ENCODE data around the gene SLC16A13. TPM values are rescaled to one million over a fixed set of nuclear protein-coding genes. Genes with fewer than 3 reads are reported as not detected.
A peak's percentile ranks its signal among the peaks of the same experiment; 100 is the strongest.
"Not testable (repeated sequence)": the region's sequence is repeated elsewhere in the genome, so short reads cannot be mapped to it uniquely, and the experiment has no call there.

SLC16A13 gene
- total RNA-seq, 1 experiment from 2014 or later = 0.34 TPM

DNA sequence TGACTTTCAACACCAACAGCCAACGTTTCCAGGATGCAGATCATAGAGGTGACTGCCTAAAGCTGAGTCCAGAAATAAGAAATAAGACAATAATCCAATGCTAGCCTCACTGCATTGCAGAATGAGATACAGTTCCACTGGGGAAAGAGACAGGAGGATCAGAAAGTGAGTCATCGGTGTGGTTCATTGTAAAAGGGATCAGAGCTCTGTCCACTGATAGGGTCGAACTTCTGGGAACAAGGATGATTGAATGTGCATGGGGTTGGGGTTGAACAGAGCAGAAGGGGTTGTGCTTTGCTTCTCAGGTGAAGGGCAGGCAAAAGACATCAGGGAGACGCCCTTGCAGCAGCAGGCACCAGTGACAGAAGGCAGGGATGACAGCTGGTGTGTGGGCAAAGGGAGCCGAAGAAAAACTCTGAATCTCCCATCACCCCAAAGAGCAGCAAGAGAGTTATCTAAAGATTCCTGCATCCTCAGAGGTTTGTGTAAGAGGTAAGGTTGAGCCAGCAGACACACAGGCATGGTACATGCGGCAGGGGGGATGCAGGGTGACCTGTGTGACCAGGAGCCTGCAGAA, 27.8 kb downstream of the SLC16A13 start:
- no peak for DNase-seq (ENCODE audit: low read depth)

DNA sequence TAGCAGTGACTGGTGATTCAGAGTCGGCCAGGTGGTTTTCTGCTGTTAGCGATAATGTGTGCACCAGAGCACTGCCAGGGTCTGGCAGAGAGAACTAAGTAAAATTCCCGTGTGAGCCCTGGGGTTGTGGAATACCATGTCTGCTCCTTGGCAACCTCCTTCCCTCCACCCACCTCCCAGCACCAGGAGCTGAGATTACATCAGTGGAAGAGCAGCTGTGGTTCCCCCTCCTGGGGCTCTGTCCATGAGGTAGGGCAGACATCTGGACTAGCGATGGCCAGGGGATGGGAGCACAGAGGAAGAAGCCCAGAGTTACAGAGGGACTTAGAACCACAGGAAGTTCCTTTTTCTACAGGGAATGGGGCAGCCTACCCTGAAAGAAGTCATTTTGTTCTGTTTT, 28.4 kb downstream of the SLC16A13 start:
- peak; percentile 70 for DNase-seq (ENCODE audit: low read depth)

- no peak for DNase-seq (ENCODE audit: low read depth)
Measured at GRCh38 chr17:7067198-7067597, 31.4 kb downstream of the SLC16A13 start.

GRCh38 chr17:7068268-7068667, 32.5 kb downstream of the SLC16A13 start:
- DNase-seq (ENCODE audit: low read depth) = no peak

- no peak for DNase-seq (ENCODE audit: low read depth)
Measured at GRCh38 chr17:7070712-7071111, 34.9 kb downstream of the SLC16A13 start.

DNA sequence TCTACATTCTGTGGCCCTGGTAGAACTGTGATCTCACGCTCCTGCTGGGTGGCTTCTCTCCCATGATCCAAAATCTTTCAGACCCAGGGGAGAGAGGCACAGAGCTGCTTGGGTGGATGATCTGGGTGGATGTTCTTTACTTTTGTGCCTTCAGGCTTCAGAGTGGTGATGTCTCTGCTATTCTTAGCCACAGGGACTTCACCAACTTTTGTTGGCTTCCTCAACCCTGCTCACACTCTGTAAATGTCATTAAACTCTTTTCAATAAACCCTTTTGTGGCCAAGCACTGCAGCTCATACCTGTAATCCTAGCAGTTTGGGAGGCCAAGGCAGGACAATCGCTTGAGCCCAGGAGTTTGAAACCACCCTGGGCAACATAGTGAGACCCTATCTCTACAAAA, 36.6 kb downstream of the SLC16A13 start:
- no peak for DNase-seq (ENCODE audit: low read depth)

DNA sequence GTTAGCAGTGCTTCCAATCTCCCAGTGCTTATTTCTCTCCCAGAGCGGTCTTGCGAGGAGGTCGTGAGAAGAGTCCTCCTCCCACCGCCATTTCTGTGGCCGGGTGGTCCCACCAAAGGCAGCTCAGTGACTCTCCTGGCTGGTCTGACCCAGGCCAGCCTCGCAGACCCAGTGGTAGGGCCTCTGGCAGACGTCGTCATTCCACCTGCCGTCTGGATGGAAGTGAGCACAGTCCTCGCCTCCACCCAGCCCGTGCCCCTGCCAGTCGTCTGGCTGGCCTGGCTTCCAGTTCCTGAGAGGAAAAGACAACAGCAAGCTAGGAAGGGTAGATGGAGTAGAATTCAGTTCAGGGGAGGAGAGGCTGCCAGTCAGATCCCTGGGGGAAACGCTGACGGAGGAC, 39.1 kb downstream of the SLC16A13 start:
- no peak for DNase-seq (ENCODE audit: low read depth)

- no peak for DNase-seq (ENCODE audit: low read depth)
Measured at GRCh38 chr17:7077911-7078546, 42.2 kb downstream of the SLC16A13 start.

DNA sequence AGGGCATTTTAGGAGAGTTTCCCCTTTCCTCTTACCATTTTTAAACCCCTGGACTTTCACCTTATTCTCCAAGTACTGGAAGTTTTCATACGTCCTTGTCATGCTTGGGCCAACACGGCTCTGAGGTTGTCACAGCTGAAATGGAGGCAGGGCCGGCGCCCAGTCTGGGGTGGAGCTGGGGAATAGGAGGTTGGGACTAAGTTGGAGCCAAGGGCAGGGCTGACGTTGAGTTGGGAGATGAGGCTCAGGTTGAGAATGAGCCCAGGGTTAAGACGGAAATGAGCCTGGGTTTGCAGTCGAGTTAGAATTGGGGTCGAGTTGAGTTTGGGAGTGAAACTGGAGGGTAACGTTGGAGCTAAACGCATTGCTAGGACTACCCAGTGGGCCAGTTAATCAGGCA, 42.9 kb downstream of the SLC16A13 start:
- no peak for DNase-seq (ENCODE audit: low read depth)

DNA sequence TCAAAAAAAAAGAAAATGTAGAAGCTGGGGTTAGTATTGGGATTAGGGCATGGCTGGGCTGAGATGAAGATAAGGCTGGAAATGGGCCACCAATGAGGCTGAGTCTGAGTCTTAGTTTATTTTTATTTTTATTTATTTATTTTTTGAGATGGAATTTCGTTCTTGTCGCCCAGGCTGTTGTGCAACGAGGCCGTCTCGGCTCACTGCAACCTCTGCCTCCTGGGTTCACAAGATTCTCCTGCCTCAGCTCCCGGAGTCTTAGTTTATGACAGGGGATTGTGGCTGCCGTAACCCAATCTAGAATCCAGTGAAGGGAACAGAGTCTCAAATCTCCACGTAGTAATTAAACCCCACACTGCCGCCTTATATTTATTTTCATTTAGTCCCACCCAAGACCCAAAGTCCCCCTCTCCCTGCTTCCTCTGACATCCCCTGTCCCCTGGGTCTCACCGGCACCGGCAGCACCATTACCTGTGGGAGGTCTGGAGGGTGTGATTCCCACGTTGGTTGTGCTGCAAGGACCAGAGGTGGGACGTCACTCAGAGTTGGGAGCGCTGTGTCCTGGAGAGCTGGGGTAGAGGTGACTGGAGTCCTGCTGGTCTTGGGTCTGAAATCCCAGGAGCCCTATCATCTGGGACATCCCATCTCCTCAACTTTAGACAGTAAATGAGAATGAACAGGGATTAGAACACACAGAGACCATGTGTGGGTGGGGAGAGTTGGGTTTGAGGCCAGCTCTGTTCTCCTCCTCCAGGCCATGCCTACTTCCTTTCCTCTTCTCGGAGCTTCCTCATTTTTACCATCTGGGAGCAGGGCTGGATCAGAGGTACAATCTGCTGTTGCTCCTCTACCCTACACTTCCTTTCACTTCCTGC, 44.0 kb downstream of the SLC16A13 start, which contains the start of gene CLEC10A:
Gene CLEC10A (minus strand): TSS at position 671 of the 875 bp plus-strand sequence. CDS start 1,439 bp downstream, outside the sequence.
- DNase-seq (ENCODE audit: low read depth) = no peak

DNA sequence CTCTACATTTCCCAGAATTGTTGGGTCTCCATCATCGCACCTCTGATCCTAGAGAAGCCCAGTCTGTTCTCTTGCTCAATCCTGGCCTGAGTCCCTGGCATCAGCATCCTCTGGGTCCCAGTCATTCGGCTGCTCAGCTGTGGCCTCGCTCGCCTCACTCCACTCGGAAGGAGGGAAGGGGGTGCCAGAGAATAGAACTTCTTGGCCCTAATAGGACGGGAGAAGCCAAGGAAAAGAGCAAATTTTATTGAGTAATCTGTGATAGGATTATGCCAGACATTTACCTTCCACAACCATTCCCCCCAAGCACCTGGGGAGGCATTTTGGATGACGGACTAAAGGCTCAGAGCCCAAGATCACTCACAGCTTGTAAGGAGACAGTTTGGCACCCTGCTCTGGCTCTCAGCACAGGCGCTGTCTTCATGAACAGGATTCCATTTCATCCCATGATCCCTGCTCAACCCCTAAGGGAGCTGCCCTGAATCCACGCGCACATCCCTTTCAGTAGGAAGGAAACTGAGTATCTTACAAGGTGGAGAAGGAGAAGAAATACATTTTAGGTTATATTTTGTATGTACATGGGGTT, 44.7 kb downstream of the SLC16A13 start:
- DNase-seq (ENCODE audit: low read depth) = no peak

GRCh38 chr17:7081341-7082062, 45.7 kb downstream of the SLC16A13 start:
- no peak for DNase-seq (ENCODE audit: low read depth)

- peak; percentile 67 for DNase-seq (ENCODE audit: low read depth)
Measured at GRCh38 chr17:7083592-7083991, 47.8 kb downstream of the SLC16A13 start.

DNA sequence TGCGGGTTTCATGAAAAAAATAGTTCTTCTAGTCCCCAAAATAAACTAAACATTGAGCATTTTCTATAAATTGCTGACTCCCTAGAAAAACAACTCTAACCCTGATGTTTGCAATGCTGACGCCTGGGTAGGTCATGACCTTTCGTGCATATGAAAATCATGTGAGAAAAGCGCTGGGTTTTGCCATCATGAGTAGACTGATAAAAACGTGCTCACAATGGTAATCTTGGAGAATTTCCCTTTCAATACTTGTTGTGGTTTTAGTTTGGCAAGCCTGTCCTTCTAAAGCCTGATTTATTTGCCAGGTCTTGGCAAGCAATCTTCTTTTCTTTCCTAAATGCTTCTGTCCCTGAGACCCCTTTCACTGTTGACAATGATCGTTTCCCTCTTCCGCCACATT, 48.3 kb downstream of the SLC16A13 start:
- no peak for DNase-seq (ENCODE audit: low read depth)

DNA sequence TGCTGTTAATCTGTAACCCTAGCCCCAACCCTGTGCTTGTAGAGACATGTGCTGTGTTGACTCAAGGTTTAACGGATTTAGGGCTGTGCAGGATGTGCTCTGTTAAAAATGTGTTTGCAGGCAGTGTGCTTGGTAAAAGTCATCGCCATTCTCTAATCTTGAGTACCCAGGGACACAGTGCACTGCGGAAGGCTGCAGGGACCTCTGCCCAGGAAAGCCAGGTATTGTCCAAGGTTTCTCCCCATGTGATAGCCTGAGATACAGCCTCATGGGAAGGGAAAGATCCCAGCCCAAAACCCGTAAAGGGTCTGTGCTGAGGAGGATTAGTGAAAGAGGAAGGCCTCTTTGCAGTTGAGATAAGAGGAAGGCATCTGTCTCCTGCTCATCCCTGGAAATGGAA, 52.6 kb downstream of the SLC16A13 start:
- not testable (repeated sequence) for DNase-seq (ENCODE audit: low read depth)

DNA sequence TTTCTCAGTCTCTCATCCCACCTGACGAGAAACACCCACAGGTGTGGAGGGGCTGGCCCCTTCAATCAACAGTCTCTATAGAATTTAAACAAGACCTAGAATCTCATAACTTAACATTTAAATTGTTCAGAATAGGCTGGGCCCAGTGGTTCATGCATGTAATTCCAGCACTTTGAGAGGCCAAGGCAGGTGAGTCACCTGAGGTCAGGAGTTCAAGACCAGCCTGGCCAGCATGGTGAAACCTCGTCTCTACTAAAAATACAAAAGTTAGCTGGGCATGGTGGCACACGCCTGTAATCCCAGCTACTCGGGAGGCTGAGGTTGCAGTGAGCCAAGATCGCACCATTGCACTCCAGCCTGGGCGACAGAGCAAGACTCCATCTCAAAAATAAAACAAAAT, 53.8 kb downstream of the SLC16A13 start:
- DNase-seq (ENCODE audit: low read depth) = not testable (repeated sequence)

Other genes starting within 250 kb of the SLC16A13 start
- not detected in 2 replicates for gene TEKT1, start 204.3 kb upstream of the SLC16A13 start, total RNA-seq (2014; rRNA removed; shearing (Covaris generic))
- gene ALOX12, start 40.0 kb upstream of the SLC16A13 start, total RNA-seq (2014; rRNA removed; shearing (Covaris generic)) = not detected in 2 replicates
- gene RNASEK, start 23.4 kb upstream of the SLC16A13 start, total RNA-seq (2014; rRNA removed; shearing (Covaris generic)) = 72.7 and 82.3 TPM in 2 replicates
- gene BCL6B, start 13.0 kb upstream of the SLC16A13 start, total RNA-seq (2014; rRNA removed; shearing (Covaris generic)) = not detected in 2 replicates
- not detected in 2 replicates for gene SLC16A11, start 8.1 kb downstream of the SLC16A13 start, total RNA-seq (2014; rRNA removed; shearing (Covaris generic))
- not detected in 2 replicates for gene CLEC10A, start 44.2 kb downstream of the SLC16A13 start, total RNA-seq (2014; rRNA removed; shearing (Covaris generic))
- gene ASGR2, start 78.8 kb downstream of the SLC16A13 start, total RNA-seq (2014; rRNA removed; shearing (Covaris generic)) = not detected in 2 replicates
- gene ASGR1, start 143.4 kb downstream of the SLC16A13 start, total RNA-seq (2014; rRNA removed; shearing (Covaris generic)) = 0.29 and 1.2 TPM in 2 replicates
- gene DLG4, start 183.8 kb downstream of the SLC16A13 start, total RNA-seq (2014; rRNA removed; shearing (Covaris generic)) = 3.1 and 4.4 TPM in 2 replicates
- 306 and 420 TPM in 2 replicates for gene ACADVL, start 183.9 kb downstream of the SLC16A13 start, total RNA-seq (2014; rRNA removed; shearing (Covaris generic))
- gene DVL2, start 198.5 kb downstream of the SLC16A13 start, total RNA-seq (2014; rRNA removed; shearing (Covaris generic)) = 22.2 and 42.7 TPM in 2 replicates
- gene PHF23, start 203.4 kb downstream of the SLC16A13 start, total RNA-seq (2014; rRNA removed; shearing (Covaris generic)) = 44.5 and 54.8 TPM in 2 replicates
- gene GABARAP, start 206.4 kb downstream of the SLC16A13 start, total RNA-seq (2014; rRNA removed; shearing (Covaris generic)) = 108 and 113 TPM in 2 replicates
- gene CTDNEP1, start 215.7 kb downstream of the SLC16A13 start, total RNA-seq (2014; rRNA removed; shearing (Covaris generic)) = 25.5 and 27.6 TPM in 2 replicates
- gene ELP5, start 216.2 kb downstream of the SLC16A13 start, total RNA-seq (2014; rRNA removed; shearing (Covaris generic)) = 34.9 and 50.3 TPM in 2 replicates
- gene CLDN7, start 226.5 kb downstream of the SLC16A13 start, total RNA-seq (2014; rRNA removed; shearing (Covaris generic)) = not detected in 2 replicates
- gene SLC2A4, start 245.7 kb downstream of the SLC16A13 start, total RNA-seq (2014; rRNA removed; shearing (Covaris generic)) = 0.06 TPM in 1 of 2 replicates, not detected in the other